H1 (cell line): ENCODE results near the gene APOM. TPM values are rescaled to one million over a fixed set of nuclear protein-coding genes. Genes with fewer than 3 reads are reported as not detected.

ENCODE experiments used
- ATF3 ChIP-seq: IDR thresholded peaks from 2 replicates; pipeline ENCODE4 v1.6.1; 2011; ENCODE audit warnings: low read depth, mild to moderate bottlenecking, low read length; ENCODE audit not compliant: insufficient read depth
- CHD7 ChIP-seq: fragments of 300-600 bp; sonication (generic); IDR thresholded peaks from 2 replicates; pipeline ENCODE4 v1.7.1; 2012; ENCODE audit warnings: low read length, moderate library complexity, mild to moderate bottlenecking, inconsistent platforms; ENCODE audit not compliant: insufficient replicate concordance
- SIN3A ChIP-seq, 2 experiments: IDR thresholded peaks in 1 of 2; conservative IDR thresholded peaks in 1 of 2; 2 replicates each; pipeline ENCODE4 v1.6.1; 2011 to 2012; ENCODE audit warnings: low read length in 2 of 2, improper control_type of control experiment in 1 of 2, low read depth in 1 of 2, mild to moderate bottlenecking in 1 of 2
- TAF1 ChIP-seq: IDR thresholded peaks from 2 replicates; pipeline ENCODE4 v1.6.1; 2011; ENCODE audit warnings: mild to moderate bottlenecking, low read depth, low read length
- polyA plus RNA-seq, 7 experiments: library from polyadenylated mRNA; depleted of rRNA in 3 of 7; stranded (reverse) in 5 of 7; unstranded in 2 of 7; fragments of >200 nt in 5 of 7; fragments of 200-250 nt in 2 of 7; gene quantifications; 1 replicate in 5 of 7; 2 replicates in 1 of 7; 4 replicates in 1 of 7; pipeline versions ENCODE4 v1.2.1 to v1.2.3, GENCODE V29; 2011 to 2013; ENCODE audit warnings: missing spikeins in 2 of 7, mixed read lengths in 2 of 7
- total RNA-seq: library from RNA; stranded (reverse); fragmentation: NEBNext Ultra II Directional; extraction: Animal tissue kit (Norgen Biotek cat#: 25700); gene quantifications from 2 replicates; pipeline ENCODE4 v1.2.1, GENCODE V29; 2021

Gene APOM
- total and polyA plus RNA-seq, 2 of the 8 experiments (the other 6 are each of a cell fraction or from before 2014, with no cell fraction given): 3.4 to 12.0 TPM

GRCh38 chr6:31659649-31660380 is 4.1 kb downstream of the APOM start (continued):
- TF ChIP-seq CHD7 (no peak), TAF1 (no peak), SIN3A (conservative IDR thresholded peaks at IDR 0.05 in 1 of 2, IDR thresholded peaks at IDR 0.05 in 1 of 2; ENCODE audit: low read depth in 1 of 2, low read length in 2 of 2) (peak; percentile 71; a peak in 1 of 4 replicates), ATF3 (no peak)
